GM18861 (cell line): ENCODE results near the gene MAGI1.
A peak's percentile ranks its signal among the peaks of the same experiment; 100 is the strongest.

Experiments used
- ATAC-seq: cut with Tn5 transposase; IDR thresholded peaks from one replicate; pipeline ENCODE4 v1.9.1; 2021; ENCODE audit not compliant: unreplicated experiment

The MAGI1 gene

DNA sequence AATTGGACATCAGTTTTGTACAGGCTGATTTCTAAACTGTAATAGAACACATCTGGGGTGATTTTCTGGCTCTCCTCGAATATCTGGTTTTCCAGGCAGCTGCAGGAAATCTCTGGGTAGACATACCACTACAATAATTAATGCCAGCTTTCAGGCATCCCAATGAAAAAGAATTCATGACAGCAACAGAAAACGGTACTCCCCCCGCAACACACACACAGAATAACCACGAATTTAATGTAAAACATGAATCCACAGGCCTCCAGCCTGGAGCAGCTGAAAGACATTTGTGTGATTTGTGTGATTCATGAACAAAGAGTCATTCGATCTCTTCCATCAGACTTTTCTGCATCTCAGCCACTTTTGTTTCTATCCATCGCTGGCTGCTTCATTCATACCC lies 262.2 kb downstream of the MAGI1 start:
- ATAC-seq: no peak

- no peak for ATAC-seq
Observed at GRCh38 chr3:65776081-65776480, 262.6 kb downstream of the MAGI1 start.

DNA sequence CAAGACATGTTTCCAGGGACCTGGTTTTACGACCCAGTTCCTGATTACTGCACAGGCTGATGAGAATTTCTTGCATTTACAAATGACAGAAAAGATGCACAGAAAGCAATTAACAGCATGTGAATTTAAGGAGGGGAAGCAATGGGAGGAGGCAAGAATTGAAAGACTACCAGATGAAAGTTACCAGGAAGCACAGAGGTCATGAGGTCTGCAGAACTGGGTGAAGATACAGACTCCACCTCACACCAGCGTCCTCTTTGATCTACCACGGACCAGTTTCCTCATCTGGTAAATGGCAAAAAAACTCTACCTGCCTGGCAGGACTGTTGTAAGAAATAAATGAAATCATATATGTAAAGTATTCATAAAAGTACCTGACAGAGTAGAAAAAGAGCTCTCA lies 266.0 kb downstream of the MAGI1 start:
- ATAC-seq: no peak

- no peak for ATAC-seq
Observed at GRCh38 chr3:65767551-65767950, 271.2 kb downstream of the MAGI1 start.

- ATAC-seq: no peak
Observed at GRCh38 chr3:65762235-65762580, 276.5 kb downstream of the MAGI1 start.

- ATAC-seq: no peak
Observed at GRCh38 chr3:65761446-65762234, 277.1 kb downstream of the MAGI1 start.

DNA sequence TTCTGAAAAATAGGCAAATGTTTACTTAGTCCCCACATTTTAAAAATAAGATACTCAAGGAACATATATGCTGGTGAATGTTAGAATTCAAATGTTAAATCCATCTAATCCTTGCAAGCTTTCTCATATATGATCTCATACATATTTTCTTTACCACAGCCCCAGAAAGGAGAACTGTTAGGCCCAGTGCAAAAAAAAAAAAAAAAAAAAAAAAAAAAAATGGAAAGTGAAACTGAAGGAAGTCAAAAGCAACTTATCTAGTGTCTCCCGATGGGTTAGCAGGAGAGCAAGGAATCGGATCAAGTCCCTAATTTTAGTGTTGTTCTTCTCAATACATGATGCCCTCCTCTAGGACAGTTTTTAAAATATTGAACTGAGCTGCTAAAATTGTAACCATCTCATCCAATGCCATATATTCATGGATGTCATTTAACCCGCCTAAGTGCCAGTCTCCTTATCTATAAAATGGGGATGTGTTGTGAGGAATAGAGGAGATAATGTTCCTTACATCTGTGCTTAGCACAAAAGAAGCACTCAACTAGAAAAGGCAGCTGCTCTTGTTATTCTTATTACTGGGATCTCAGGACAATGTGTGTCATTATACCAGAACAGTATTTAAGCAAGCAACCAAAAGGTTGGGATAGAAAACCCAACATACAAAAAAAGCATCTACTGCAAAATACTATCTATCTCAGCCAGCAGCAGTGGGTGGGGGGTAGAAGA lies 279.7 kb downstream of the MAGI1 start:
- no peak for ATAC-seq

DNA sequence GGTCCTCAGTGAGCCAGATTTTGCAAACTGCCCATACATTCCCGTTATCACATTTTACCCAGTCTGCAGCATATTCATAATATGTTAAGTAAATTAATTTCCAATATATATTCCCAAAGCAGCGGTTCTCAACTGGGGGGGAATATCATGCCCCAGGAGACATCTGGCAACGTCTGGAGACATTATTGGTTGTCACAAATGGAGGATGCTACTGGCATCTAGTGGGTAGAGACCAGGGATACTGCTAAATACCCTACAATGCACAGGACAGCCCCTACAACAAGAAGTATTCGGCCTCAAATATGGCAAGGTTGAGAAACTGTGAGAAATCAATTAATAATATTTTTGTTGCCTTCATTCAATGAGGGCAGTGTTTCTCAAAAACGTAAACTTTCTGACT lies 280.3 kb downstream of the MAGI1 start:
- no peak for ATAC-seq

DNA sequence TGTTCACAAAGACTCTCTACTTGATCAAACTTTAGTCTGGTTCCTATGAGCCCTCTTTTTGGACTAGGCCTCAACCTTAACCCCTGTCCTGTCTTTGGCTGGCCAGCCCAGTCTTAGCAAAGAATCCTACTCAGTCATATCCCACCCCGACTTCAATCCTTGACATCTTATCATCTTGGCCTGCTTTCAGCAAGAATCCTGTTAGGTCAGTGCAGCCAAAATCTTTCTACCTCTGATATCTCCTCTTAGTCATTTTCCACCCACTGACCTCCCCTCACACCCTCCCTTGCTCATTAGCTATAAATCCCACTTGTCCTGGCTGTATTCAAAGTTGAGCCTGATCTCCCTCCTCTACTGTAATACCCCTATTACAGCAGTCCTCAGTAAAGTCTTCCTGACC lies 286.1 kb downstream of the MAGI1 start:
- ATAC-seq: no peak

- no peak for ATAC-seq
Observed at GRCh38 chr3:65751123-65751700, 287.5 kb downstream of the MAGI1 start.

- no peak for ATAC-seq
Observed at GRCh38 chr3:65749066-65749465, 289.7 kb downstream of the MAGI1 start.

- ATAC-seq: no peak
Observed at GRCh38 chr3:65748326-65748725, 290.4 kb downstream of the MAGI1 start.

GRCh38 chr3:65746848-65747247 lies 291.9 kb downstream of the MAGI1 start:
- no peak for ATAC-seq

GRCh38 chr3:65745306-65745705 lies 293.4 kb downstream of the MAGI1 start:
- ATAC-seq: no peak

- ATAC-seq: no peak
Observed at GRCh38 chr3:65742914-65743313, 295.8 kb downstream of the MAGI1 start.

DNA sequence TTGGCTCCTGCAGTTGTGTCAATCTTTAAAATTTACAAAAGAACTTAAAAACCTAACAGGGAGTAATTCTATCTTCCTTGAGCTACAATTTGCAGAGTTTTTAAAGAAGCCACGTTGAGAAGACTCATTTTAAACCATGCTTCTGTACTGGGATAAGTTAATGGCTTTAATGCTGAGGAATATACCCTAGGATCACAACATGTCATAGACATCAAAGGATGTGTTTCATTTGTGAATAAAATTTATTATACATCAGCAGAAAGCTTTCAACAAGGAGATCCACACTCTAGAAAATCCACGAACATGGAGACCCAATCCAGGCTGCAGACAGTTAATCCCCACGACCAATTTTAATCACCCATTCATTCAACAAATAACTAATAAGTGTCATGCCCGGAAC lies 297.2 kb downstream of the MAGI1 start:
- ATAC-seq: no peak

GRCh38 chr3:65739901-65740541 lies 298.7 kb downstream of the MAGI1 start:
- no peak for ATAC-seq

GRCh38 chr3:65734792-65735191 lies 303.9 kb downstream of the MAGI1 start:
- ATAC-seq: no peak

GRCh38 chr3:65734382-65734781 lies 304.3 kb downstream of the MAGI1 start:
- no peak for ATAC-seq

DNA sequence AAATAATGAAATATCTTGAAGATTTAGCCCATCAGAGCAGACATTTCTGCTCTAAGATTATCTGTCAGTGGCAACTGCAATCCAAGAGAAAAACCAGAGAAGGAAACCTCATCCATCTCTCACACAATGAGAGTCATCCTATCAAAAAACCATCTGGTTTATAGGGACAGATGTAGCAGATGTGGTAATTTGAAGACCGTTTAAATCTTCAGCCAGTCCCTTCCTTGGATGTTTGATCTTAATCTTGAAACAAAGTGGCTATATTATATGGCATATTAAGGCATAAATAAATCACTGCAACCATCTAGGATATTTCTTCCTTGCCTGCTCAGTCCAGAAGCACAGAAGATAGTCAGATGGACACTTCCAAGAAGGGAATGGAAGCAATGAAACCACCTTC lies 305.3 kb downstream of the MAGI1 start:
- ATAC-seq: no peak

- ATAC-seq: peak; percentile 91
Observed at GRCh38 chr3:65732051-65732935, 306.4 kb downstream of the MAGI1 start.
